GM18517 (cell line): ENCODE data around the gene PAIP2.
"Not testable (repeated sequence)": the region's sequence is repeated elsewhere in the genome, so short reads cannot be mapped to it uniquely, and the experiment has no call there.

ENCODE experiments used
- ATAC-seq: cut with Tn5 transposase; IDR thresholded peaks from one replicate; pipeline ENCODE4 v1.9.1; 2021; ENCODE audit warnings: mild to moderate bottlenecking, moderate library complexity; ENCODE audit not compliant: unreplicated experiment

The PAIP2 gene

GRCh38 chr5:139377226-139377625, 35.6 kb downstream of the PAIP2 start:
- ATAC-seq: no peak

DNA sequence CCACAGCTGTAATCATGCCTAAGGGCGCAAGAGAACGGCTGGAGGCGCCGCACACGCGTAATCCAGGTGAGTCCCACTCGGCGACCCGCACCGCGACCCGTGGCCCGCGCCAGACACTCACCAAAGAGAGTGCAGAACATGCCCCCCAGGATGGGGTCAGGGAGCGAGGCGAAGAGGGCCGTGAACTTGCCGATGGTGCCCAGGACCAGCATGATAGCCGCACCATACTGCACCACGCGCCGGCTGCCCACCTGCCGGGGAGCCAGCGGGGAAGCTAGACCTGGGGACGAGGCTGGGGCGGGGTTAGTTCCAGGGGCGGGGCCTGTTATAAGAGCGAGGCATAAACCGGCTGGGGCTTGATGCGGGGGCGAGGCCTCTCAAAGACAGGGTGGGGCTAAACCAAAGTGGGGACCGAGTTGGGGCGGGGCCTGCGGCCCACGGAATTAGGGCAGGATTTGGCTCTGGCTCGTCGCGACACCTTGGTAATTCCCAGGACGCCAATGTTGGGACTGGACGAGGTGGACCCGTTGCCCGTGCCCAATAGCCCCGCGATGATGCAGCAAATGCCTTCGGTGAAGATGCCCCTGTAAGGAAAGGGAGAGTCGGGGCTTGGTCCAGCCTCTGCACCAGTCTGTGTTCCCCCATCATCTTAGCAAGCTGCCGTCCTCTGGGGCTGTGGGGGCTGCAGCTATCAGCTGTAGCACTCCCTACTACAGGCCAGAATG, 36.6 kb downstream of the PAIP2 start:
- no peak for ATAC-seq

GRCh38 chr5:139378941-139379361, 37.3 kb downstream of the PAIP2 start:
- ATAC-seq: no peak

- no peak for ATAC-seq
Observed at GRCh38 chr5:139379626-139380449, 38.2 kb downstream of the PAIP2 start.

DNA sequence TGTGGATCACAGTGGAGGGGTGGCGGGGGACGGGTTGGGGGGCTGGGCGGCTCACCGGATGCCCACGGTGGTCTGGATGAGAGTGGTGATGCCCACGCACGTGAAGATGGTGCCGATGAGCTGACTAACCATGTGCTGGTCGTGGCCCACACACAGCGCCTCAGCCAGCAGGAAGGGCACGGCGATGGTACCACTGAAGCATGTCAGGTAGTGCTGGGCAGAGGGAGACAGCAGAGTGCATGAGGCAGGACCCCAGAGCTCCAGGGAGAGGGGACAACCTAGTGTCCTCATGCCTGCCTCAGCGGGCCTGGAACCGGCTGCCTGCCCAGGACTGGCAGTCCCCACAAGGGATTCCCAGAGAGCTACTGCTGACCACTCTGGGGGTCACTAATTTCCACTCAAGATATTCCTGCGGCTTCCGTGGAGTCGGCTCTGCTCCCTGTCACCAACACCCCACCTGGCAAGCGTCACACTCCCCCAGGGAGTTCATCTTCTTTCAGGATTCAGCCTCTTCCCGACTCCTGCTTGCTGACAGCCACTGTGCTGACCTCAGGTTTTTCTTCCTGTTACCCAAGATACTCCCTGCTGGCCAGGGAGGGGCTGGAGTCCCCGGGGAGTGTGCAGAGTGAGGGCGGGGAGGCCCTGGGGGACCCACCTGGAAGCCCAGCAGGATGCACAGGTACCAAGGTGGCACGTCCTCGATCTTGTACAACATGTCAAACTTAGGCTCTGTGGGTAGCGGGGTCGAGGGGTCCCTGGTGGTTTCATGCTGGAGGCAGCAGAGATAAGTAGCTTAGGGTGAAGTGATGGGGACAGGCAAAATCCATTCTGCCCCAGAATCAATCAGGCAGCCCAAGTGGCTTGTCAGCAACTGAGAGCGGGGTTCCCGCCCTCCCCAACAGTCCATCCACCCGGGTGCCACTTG, 40.4 kb downstream of the PAIP2 start:
- ATAC-seq: no peak

GRCh38 chr5:139382807-139383206, 41.2 kb downstream of the PAIP2 start:
- ATAC-seq: no peak

DNA sequence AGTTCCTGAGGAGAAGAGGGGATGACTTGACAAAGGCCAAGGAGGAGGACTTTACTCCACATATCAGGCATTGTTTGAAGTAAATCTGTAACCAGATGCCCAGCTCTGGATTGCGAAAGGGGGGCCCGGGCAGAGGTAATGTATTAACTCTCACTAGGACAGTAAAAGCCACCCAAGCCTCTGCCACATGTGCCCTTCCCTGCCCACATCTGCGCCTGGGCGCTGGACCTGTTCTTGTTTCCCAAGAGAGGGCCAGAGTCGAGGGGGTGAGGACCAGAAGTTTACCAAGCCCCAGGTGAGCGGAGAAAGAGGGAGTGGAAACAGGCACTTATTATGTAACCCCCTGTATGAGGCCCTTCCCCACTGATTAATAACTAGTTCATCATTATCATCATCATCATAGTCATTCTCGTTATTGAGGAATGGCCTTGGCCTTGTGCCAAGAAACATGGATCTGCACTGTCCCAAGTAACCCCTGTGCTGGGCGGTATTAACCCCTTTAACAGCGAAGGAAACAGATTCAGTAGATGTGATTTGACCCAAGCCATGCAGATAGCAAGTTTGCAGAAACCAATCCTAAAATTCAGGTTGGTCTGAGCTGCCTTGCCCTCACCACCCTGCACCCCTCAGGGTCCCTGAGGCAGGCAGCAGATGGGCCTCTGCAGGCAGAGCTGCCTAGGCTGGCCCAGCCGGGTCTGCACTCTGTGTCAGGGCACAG, 41.8 kb downstream of the PAIP2 start, which contains the start of gene SLC23A1:
Gene SLC23A1 (minus strand): TSS at position 23 of the 718 bp plus-strand sequence. CDS start 44 bp downstream, outside the sequence.
- ATAC-seq: no peak

GRCh38 chr5:139383993-139384590, 42.4 kb downstream of the PAIP2 start:
- no peak for ATAC-seq

DNA sequence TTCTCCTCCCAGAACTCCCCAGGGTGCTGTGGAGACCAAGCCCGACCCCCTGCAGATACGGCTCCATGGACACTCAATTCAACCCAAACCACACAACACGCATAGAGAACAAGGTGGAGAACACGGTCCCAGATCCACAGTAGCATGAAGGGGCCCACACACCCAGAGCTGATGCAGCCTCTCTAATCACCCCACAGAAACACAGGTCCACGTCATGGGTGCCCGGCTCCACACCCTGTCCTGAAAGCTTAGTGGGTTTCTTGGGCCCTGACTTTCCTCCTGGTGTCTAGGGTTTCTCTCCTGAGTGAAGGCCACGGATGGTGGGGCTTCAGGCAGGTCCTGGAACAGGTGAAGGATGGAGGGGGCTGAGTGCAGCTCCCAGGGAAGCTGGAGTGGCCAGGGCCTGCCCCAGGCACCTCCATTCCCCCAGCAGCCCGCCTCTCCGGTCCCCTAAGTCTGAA, 43.0 kb downstream of the PAIP2 start:
- no peak for ATAC-seq

GRCh38 chr5:139385061-139386049, 43.7 kb downstream of the PAIP2 start:
- ATAC-seq: no peak

DNA sequence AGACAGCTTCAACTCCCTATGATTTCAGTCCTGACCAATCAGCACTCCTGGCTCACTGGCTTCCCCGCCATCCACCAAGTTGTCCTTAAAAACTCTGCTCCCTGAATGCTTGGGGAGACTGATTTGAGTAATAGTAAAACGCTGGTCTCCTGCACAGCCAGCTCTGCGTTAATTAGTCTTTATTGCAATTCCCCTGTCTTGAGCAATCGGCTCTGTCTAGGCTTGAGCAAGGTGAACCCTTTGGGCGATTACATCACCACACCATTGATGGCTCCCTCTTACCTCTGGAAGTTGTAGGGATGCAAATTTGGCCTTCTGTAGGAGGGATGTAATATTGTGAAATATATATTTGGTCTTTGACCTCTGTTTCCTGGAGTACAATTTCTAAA, 44.4 kb downstream of the PAIP2 start:
- ATAC-seq: no peak

DNA sequence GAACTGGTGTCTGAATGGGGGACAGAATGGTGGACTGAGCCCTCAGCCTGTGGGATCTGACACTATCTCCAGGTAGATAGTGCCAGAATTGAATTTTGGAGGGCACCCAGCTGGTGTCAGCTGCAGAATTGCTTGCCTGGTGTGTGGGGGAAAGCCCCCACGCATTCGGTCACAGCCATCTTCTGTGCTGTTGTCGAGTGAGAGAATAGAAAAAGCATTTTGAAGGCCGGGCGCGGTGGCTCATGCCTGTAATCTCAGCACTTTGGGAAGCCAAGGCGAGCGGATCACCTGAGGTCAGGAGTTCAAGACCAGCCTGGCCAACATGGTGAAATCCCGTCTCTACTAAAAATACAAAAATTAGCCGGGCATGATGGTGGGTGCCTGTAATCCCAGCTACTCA, 45.3 kb downstream of the PAIP2 start:
- ATAC-seq: not testable (repeated sequence)

DNA sequence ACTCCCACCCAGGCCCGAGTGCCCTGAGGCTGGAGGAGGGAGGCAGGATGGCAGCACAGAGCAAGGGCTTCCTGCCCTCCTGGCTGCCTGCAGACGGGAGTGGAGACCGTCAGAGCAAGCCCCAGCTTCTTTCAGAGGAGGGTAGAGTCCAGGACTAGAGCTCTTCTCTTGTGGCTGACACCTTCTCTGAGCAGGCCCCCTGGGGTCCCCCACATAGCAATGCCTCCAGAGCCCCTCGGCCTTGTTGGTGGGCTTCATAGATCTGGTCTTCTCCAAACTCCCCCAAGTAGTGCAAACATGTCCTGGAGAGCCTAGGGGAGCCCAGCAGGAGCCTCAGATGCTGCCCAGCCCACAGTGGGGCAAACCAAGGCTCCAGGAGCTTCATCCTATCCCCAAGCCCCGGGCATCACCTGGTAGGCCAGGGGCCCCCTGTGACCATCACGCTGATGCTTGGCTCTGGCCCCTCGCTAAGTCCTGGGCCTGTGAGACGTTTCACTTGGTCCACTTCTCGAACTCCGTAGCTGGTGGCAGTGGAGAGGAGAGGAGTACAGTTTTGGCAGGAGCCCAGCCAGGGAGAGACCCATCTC, 46.0 kb downstream of the PAIP2 start:
- no peak for ATAC-seq

- no peak for ATAC-seq
Observed at GRCh38 chr5:139388198-139388821, 46.7 kb downstream of the PAIP2 start.

DNA sequence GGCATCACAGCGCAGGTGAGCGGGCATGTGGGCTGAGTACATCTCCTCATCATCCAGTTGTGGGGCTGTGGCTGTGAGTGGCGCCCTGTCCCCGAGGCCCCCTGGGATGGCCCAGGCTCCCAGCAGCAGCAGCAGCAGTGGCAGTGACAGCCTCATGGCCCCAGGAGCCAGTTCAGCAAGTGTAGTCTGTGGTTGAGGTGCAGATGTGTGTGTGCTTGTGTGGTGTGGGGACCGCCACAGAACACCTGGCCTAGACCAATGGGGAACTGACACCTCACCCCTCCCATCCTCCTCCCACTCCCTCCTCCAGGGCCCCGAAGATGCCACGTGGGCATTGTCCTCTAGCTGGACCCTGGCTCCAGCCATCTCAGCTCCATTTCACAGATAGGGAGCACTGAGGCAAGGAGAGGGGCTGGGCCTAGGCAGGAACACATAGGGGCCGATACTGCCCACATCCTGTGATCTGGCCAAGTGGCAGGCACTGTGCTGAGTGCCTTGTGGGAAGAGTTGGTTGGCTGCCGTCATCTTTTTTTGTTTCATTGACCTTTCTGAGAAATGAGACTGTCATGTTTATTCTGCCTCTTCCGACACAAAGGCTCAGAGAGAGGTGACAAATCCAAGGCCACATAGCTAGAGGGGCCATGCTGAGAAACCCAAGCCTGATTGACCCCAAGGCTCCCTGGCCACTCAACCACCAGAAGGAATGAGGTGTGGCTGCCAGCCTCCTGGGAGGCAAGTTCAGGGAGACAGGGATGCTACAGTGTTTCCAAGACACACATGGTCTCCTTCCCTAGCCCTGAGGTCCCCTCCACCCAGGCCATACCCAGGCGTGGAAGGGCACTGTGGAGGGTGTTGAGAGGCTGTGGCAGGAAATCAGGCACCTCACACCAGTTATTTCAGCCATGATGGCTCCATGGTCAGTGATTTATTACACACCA, 48.3 kb downstream of the PAIP2 start, which contains the start of gene MZB1:
Gene MZB1 (minus strand): TSS at position 213 of the 938 bp plus-strand sequence. CDS start 57 bp downstream, at position 156.
- peak; percentile 43 for ATAC-seq
